IPS-20b (cell line): ENCODE measurements around the gene CFHR2.
"Not testable (repeated sequence)": the region's sequence is repeated elsewhere in the genome, so short reads cannot be mapped to it uniquely, and the experiment has no call there.

ENCODE experiments used
- H3K27ac ChIP-seq: one replicate; pipeline ENCODE4 v1.5.1; 2013; ENCODE audit warnings: low read length
- H3K27me3 ChIP-seq: 2 replicates; pipeline ENCODE4 v1.6.1; 2013; ENCODE audit warnings: mild to moderate bottlenecking, low read length, inconsistent platforms; ENCODE audit not compliant: insufficient read depth
- H3K36me3 ChIP-seq: 2 replicates; pipeline ENCODE4 v1.6.1; 2013; ENCODE audit warnings: low read depth, mild to moderate bottlenecking, inconsistent platforms, low read length, moderate library complexity; ENCODE audit not compliant: insufficient read depth
- H3K4me1 ChIP-seq: 2 replicates; pipeline ENCODE4 v1.6.1; 2013; ENCODE audit warnings: mild to moderate bottlenecking, control low read depth, inconsistent platforms, low read length, moderate library complexity; ENCODE audit not compliant: insufficient read depth
- H3K4me3 ChIP-seq: 2 replicates; pipeline ENCODE4 v1.5.1; 2013; ENCODE audit warnings: mild to moderate bottlenecking, low read length, inconsistent platforms
- H3K9ac ChIP-seq: 2 replicates; pipeline ENCODE4 v1.6.1; 2013; ENCODE audit warnings: low read depth, mild to moderate bottlenecking, inconsistent platforms, low read length, moderate library complexity
- H3K9me3 ChIP-seq: 2 replicates; pipeline ENCODE4 v1.6.1; 2013; ENCODE audit warnings: mild to moderate bottlenecking, low read depth, low read length, inconsistent platforms; ENCODE audit not compliant: insufficient read depth

CFHR2 gene

DNA sequence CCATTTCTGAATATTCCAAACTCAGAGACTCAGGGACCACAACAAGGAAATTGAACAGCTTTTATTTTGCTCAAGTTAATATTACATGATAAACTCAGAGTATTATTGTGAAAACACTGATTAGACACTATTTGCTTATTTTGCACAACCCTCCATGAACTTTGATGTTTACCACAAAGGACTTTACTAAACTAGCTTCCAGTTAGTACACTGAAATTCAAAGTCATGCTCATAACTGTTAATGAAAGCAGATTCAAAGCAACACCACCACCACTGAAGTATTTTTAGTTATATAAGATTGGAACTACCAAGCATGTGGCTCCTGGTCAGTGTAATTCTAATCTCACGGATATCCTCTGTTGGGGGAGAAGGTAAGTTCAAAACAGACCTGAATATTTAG, at the start of gene CFHR2:
TSS of gene CFHR2 (plus strand) at position 171 of the 400 bp plus-strand sequence. CDS start at position 314, 143 bp downstream.
- not testable (repeated sequence) for H3K27me3 ChIP-seq, H3K9ac ChIP-seq, H3K4me1 ChIP-seq, H3K4me3 ChIP-seq, H3K27ac ChIP-seq, H3K36me3 ChIP-seq, H3K9me3 ChIP-seq

DNA sequence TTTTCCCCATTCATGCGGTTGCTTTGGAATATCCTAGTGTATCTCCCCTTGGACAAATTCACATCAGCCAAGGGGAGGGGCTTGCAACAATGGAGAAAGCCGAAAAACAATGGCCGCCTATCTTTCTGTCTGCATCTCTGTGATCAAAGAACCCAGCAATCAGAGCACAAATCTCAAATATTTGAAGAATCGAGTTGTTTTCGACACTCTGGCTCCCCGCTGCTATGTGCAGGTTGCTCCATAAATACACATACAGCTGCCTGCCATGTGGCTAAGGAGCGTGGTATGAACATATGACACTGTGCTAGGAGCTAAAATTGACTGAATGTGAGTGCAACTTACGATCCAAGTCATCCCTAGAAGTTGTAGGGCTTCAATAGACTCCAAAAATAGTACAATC, 47.2 kb upstream of the CFHR2 start:
- Histone ChIP-seq H3K9ac (no peak overlapping the region), H3K27ac (no peak overlapping the region), H3K9me3 (no peaks in the 10 kb centered on the region), H3K36me3 (no peaks in the 10 kb centered on the region), H3K27me3 (no peaks in the 10 kb centered on the region), H3K4me3 (no peak overlapping the region), H3K4me1 (no peaks in the 10 kb centered on the region; the same call in 1 of the 2 replicates)

DNA sequence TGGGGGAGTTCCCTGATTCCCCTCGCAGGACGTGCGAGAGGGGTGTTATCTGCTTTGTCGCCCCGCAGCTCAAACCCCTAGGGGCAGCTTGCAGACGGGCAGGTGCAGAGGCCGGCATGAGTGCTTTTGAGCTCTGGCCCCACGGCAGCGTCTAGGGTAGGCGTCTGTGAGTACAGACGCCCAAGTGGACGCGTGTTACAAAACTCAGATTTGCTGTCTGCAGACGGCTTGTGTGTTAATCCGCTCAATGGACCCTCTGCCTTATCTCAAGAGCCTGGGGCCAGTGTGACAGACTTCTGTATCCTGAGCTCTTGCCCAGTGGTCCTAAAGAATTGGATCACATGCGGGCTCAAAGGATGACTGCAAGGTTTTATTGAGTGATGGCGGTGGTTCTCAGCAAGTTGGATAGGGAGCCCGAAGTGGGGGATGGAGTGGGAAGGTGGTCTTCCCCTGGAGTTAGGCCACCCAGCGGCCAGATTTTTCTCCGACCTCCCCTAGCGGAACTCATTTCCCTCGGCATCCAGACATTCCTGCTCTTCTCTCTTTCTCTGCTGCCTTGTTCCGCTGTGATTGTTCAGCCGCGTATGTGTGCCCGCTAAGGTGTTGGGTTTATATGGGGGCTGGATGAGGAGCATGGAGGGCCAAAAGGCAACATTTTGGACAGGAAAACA, 46.2 kb upstream of the CFHR2 start:
- H3K36me3 ChIP-seq, result no peaks in the 10 kb centered on the region
- no peak overlapping the region for H3K9ac ChIP-seq
- no peaks in the 10 kb centered on the region for H3K9me3 ChIP-seq
- H3K27ac ChIP-seq, result no peak overlapping the region
- H3K27me3 ChIP-seq, result no peaks in the 10 kb centered on the region
- no peaks in the 10 kb centered on the region; the same call in 1 of the 2 replicates for H3K4me1 ChIP-seq
- H3K4me3 ChIP-seq, result no peak overlapping the region

DNA sequence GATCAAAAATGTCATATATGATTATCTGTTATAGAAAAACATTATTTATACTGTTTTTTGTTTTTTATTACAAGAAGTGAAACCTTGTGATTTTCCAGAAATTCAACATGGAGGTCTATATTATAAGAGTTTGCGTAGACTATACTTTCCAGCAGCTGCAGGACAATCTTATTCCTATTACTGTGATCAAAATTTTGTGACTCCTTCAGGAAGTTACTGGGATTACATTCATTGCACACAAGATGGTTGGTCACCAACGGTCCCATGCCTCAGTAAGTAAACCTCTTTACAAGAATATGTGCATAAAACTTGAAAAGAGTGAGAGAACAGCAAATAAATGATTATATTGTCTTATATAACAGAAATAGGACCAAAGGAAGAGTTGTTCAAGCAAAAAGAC, 41.2 kb upstream of the CFHR2 start:
- no peaks in the 10 kb centered on the region for H3K9me3 ChIP-seq
- no peak overlapping the region for H3K9ac ChIP-seq
- no peak overlapping the region for H3K4me3 ChIP-seq
- H3K27ac ChIP-seq, result no peak overlapping the region
- no peaks in the 10 kb centered on the region for H3K36me3 ChIP-seq
- no peaks in the 10 kb centered on the region for H3K27me3 ChIP-seq
- peaks cover 4% of the 10 kb centered on the region; the same call in 1 of the 2 replicates for H3K4me1 ChIP-seq

DNA sequence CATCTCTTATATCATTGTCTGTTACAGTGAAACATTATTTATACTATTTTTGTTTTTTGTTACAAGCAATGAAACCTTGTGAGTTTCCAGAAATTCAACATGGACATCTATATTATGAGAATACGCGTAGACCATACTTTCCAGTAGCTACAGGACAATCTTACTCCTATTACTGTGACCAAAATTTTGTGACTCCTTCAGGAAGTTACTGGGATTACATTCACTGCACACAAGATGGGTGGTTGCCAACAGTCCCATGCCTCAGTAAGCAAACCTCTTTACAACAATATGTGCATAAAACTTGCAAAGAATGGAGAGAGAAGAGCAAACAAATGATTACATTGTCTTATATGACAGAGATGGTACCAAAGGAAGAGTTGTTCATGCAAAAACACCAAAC, 33.3 kb upstream of the CFHR2 start:
- H3K27me3 ChIP-seq, result no peaks in the 10 kb centered on the region
- no peaks in the 10 kb centered on the region for H3K9me3 ChIP-seq
- H3K4me1 ChIP-seq, result no peaks in the 10 kb centered on the region
- no peaks in the 10 kb centered on the region for H3K36me3 ChIP-seq
- no peak overlapping the region for H3K4me3 ChIP-seq
- no peak overlapping the region for H3K27ac ChIP-seq
- no peak overlapping the region for H3K9ac ChIP-seq

DNA sequence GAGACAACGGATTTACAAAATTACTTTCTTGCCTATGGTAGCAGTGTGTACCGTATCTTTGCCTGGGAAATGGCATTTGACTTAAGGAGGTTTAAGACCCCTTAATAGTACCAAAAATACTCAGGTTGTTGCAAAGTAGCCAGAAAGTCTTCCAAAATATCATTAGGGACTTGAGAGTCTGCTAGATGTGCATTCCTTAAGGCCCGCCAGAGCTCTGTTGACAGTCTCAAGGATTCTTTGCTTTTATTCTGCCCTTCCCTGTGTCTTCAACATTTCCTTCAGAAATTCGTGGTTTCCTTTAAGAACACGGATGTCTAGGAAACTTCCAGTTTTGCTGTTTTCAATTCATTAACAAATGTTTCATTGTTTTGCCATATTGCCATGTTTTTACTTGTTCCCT, 31.3 kb upstream of the CFHR2 start:
- not testable (repeated sequence) for H3K4me1 ChIP-seq, H3K27me3 ChIP-seq, H3K36me3 ChIP-seq, H3K9me3 ChIP-seq, H3K4me3 ChIP-seq, H3K9ac ChIP-seq, H3K27ac ChIP-seq

DNA sequence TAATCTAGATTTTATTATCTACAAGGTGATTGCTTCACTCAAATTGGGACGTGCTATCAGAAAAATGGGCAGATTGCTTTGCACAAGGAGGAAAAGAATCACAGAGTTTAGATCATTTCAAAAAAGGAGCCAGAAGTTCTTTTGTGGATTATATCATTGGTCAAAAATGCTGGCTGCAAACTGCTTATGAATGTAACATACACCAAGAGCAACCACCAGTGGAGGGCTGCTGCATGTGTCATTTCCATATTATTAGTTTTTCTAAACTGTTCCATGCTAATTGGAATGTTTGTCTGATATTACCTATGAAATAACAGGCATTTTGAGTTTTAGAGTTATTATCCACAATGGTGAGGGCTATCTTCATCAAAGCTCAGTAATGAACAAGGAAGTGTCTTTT, 16.7 kb upstream of the CFHR2 start:
- H3K4me1 ChIP-seq, H3K27ac ChIP-seq, H3K36me3 ChIP-seq, H3K4me3 ChIP-seq, H3K9ac ChIP-seq, H3K27me3 ChIP-seq, H3K9me3 ChIP-seq: not testable (repeated sequence)

DNA sequence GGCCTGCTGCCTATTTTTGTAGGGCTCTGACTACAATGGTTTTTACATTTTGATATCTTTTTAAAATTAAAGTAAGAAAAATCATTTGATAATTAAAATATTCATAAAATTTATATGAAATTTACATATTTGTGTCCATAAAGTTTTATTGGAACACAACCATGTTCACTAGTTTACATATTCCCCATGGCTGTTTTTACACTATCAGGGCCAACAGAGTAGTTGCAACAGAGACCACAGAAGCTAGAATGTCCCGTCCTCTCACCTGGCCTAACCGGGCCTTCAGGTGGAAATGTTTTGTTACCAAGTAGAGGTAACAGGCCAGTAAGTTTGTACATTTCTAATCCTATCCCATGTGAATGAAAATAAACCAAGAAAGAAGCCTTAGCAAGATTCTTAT, 10.7 kb upstream of the CFHR2 start:
- not testable (repeated sequence) for H3K27me3 ChIP-seq, H3K9ac ChIP-seq, H3K9me3 ChIP-seq, H3K4me1 ChIP-seq, H3K36me3 ChIP-seq, H3K27ac ChIP-seq, H3K4me3 ChIP-seq

DNA sequence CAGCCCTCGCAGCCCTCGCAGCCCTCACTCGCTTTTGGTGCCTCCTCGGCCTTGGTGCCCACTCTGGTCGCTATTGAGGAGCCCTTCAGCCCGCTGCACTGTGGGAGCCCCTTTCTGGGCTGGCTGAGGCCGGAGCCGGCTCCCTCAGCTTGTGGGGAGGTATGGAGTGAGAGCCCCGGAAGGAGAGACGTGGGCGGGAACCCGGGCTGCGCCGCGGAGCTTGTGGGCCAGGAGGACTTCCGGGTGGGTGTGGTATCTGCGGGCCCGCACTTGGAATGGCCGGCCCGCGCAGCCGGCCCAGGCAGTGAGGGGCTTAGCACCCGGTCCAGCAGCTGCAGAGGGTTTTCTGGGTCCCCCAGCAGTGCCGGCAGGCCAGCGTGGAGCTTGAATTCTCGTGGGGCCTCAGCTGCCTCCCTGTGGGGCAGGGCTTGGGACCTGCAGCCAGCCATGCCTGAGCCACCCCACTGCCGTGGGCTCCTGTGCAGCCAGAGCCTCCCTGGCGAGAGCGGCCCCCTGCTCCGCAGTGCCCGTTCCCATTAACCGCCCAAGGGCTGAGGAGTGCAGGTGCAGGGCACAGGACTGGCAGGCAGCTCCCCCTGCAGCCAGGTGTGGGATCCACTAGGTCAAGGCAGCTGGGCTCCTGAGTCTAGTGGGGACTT, 9.9 kb upstream of the CFHR2 start:
- Histone ChIP-seq H3K27ac (no peak overlapping the region), H3K27me3 (no peaks in the 10 kb centered on the region), H3K4me1 (no peaks in the 10 kb centered on the region), H3K4me3 (no peak overlapping the region), H3K9me3 (no peaks in the 10 kb centered on the region), H3K9ac (no peak overlapping the region), H3K36me3 (no peaks in the 10 kb centered on the region)

DNA sequence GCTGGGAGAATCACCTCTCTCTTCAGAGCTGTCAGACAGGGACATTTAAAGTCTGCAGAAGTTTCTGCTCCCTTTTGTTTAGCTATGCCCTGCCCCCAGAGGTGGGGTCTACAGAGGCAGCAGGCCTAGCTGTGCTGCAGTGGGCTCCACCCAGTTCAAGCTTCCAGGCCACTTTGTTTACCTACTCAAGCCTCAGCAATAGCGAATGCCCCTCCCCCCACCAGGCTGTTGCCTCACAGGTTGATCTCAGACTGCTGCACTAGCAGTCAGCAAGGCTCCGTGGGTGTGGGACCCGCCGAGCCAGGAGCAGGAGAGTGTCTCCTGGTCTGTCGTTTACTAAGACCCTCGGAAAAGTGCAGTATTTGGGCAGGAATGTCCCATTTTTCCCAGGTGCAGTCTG, 2.1 kb upstream of the CFHR2 start:
- not testable (repeated sequence) for H3K27me3 ChIP-seq, H3K27ac ChIP-seq, H3K9ac ChIP-seq, H3K4me3 ChIP-seq, H3K4me1 ChIP-seq, H3K9me3 ChIP-seq, H3K36me3 ChIP-seq

DNA sequence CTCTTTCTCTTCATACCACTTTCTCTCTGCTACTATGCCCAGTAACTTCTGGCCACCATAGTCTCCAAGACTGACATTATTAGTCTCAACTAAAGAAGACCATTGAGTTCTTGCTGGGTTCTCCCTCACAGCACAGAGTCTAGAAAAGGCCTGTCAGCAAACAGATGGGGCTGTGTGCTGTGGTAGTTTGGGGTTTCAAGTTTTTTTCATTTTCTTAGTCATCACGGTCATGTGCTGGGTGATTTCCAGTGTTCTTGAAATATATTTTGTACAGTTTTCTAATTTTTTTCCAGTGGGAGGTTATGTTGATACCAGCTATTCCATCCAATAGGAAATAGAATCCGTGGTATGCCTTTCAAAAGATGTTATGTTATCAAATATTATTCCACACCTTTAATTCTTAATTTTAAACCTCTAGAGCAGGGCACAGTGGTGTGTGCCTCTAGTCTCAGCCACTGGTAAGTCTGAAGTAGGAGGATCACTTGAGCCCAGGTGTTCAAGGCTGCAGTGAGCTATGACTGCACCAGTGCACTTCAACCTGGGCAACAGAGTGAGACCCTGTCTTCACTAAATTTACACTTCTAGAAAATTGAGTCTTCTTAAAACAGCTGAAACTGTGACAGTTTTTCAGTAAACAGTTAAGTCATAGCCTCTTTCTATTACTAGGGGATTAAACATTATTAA, 8.3 kb downstream of the CFHR2 start:
- Histone ChIP-seq H3K9me3 (no peaks in the 10 kb centered on the region), H3K27me3 (no peaks in the 10 kb centered on the region), H3K36me3 (no peaks in the 10 kb centered on the region), H3K27ac (no peak overlapping the region), H3K9ac (no peak overlapping the region), H3K4me1 (no peaks in the 10 kb centered on the region; the same call in 1 of the 2 replicates), H3K4me3 (no peak overlapping the region)

DNA sequence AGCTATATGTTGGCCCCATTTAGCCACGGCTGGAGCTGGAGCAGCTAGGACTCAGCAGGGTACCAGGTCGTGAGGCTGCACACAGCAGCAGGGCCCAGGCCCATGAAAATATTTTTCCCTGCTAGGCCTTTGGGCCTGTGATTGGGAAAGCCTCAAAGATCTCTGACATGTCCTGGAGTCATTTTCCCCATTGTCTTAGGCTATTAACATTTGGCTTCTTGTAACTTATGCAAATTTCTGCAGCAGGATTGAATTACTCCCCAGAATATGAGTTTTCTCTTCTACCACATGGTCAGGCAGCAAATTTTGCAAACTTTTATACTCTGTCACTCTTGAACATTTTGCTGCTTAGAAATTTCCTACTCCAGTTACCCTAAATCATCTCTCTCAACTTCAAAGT, 11.2 kb downstream of the CFHR2 start:
- Histone ChIP-seq H3K27ac (no peak overlapping the region), H3K4me1 (no peaks in the 10 kb centered on the region; the same call in 1 of the 2 replicates), H3K27me3 (no peaks in the 10 kb centered on the region), H3K9ac (no peak overlapping the region), H3K36me3 (no peaks in the 10 kb centered on the region), H3K4me3 (no peak overlapping the region), H3K9me3 (no peaks in the 10 kb centered on the region)
